ENCODE measurements around the gene NRF1.

Gene NRF1

DNA sequence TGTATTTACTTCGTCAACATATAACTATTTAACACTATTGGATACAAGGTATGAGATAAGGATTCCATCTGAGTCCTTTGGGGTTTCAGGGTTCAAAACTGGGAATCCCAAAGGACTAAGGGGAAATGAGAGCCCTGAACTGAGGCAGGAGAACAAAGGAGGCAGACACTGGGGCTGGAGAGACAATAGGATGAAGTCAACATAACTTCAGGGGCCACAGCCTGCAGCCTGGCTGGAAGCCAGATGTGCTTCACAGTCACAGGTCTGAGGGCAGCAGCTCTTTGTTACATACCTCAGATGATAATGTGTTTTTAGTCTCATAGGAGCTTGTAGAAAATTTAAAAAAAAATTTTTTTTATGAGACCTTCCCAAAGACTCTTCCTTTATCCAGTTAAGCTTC, 73.3 kb downstream of the NRF1 start:
- Histone ChIP-seq H3K4me1 (ENCODE audit: insufficient read depth, low read length) (peaks cover 3% of the 10 kb centered on the region), H3K9me3 (ENCODE audit: low read length) (no peaks in the 10 kb centered on the region), H3K4me3 (ENCODE audit: low read length) (no peak overlapping the region), H2AFZ (ENCODE audit: low read depth, low read length) (no peak overlapping the region), H3K27me3 (ENCODE audit: insufficient read depth, low read length) (no peaks in the 10 kb centered on the region), H3K36me3 (ENCODE audit: insufficient read depth, low read length) (peaks cover 5% of the 10 kb centered on the region)

- H3K36me3 ChIP-seq (ENCODE audit: insufficient read depth, low read length): peaks cover 10% of the 10 kb centered on the region
- no peak overlapping the region for H2AFZ ChIP-seq (ENCODE audit: low read depth, low read length)
- H3K27me3 ChIP-seq (ENCODE audit: insufficient read depth, low read length): no peaks in the 10 kb centered on the region
- no peak overlapping the region for H3K4me3 ChIP-seq (ENCODE audit: low read length)
- H3K9me3 ChIP-seq (ENCODE audit: low read length): no peaks in the 10 kb centered on the region
- peaks cover 3% of the 10 kb centered on the region for H3K4me1 ChIP-seq (ENCODE audit: insufficient read depth, low read length)
Observed at GRCh38 chr7:129686063-129686462, 74.5 kb downstream of the NRF1 start.

DNA sequence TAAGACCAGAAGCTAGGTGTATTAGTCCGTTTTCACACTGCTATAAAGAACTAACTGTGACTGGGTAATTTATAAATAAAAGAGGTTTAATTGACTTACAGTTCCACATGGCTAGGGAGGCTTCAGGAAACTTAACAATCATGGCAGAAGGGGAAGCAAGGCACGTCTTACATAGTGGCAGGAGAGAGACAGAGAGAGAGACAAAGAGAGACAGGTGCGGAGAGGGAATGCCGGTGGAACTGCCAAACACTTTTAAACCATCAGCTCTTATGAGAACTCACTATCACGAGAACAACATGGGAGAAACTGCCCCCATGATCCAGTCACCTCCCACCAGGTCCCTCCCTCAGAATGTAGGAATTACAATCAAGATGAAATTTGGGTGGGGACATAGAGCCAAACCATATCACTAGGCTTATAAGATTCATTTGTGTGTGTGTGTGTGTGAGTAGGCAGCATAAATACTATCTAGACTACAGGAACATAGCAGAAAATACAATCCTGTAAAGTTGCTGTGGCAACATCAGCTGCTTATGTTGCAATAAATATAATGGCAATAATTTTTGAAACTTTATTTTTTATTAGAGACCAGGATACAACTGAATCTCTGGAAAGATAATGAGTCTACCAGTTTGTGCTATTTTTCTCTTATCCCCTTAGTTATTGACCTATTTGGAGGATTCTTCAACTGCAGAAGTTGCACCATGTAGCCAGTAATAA, 77.1 kb downstream of the NRF1 start:
- Histone ChIP-seq H2AFZ (ENCODE audit: low read depth, low read length) (no peak overlapping the region), H3K9me3 (ENCODE audit: low read length) (no peaks in the 10 kb centered on the region), H3K27me3 (ENCODE audit: insufficient read depth, low read length) (no peaks in the 10 kb centered on the region), H3K36me3 (ENCODE audit: insufficient read depth, low read length) (peaks cover 27% of the 10 kb centered on the region), H3K4me1 (ENCODE audit: insufficient read depth, low read length) (peaks cover 3% of the 10 kb centered on the region), H3K4me3 (ENCODE audit: low read length) (no peak overlapping the region)

- no peaks in the 10 kb centered on the region for H3K4me1 ChIP-seq (ENCODE audit: insufficient read depth, low read length)
- H3K27me3 ChIP-seq (ENCODE audit: insufficient read depth, low read length): no peaks in the 10 kb centered on the region
- no peak overlapping the region for H3K4me3 ChIP-seq (ENCODE audit: low read length)
- no peaks in the 10 kb centered on the region for H3K9me3 ChIP-seq (ENCODE audit: low read length)
- H3K36me3 ChIP-seq (ENCODE audit: insufficient read depth, low read length): peaks cover 37% of the 10 kb centered on the region
- no peak overlapping the region for H2AFZ ChIP-seq (ENCODE audit: low read depth, low read length)
Observed at GRCh38 chr7:129689995-129690581, 78.6 kb downstream of the NRF1 start.

DNA sequence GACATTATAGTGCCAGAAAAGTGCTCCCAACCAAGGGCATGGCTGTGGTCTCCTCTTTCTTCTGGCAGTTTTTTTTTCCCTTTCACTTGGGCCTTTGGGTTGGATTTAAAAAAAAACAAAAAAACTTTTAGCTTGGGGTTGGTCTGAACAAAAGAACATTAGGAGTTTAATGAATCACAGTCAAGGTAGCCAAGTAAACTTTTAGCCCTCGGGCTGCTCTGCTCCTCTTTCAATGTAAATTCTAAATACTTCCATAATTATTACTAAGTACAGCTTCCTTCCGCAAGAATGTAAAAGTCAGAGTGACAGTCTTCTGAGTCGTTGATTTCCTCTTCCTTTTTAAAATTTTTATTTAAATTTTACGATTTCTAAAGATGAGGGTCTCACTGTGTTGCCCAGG, 79.2 kb downstream of the NRF1 start:
- Histone ChIP-seq H3K9me3 (ENCODE audit: low read length) (no peaks in the 10 kb centered on the region), H3K4me3 (ENCODE audit: low read length) (no peak overlapping the region), H3K36me3 (ENCODE audit: insufficient read depth, low read length) (peaks cover 37% of the 10 kb centered on the region), H3K4me1 (ENCODE audit: insufficient read depth, low read length) (no peaks in the 10 kb centered on the region), H2AFZ (ENCODE audit: low read depth, low read length) (no peak overlapping the region), H3K27me3 (ENCODE audit: insufficient read depth, low read length) (no peaks in the 10 kb centered on the region)

DNA sequence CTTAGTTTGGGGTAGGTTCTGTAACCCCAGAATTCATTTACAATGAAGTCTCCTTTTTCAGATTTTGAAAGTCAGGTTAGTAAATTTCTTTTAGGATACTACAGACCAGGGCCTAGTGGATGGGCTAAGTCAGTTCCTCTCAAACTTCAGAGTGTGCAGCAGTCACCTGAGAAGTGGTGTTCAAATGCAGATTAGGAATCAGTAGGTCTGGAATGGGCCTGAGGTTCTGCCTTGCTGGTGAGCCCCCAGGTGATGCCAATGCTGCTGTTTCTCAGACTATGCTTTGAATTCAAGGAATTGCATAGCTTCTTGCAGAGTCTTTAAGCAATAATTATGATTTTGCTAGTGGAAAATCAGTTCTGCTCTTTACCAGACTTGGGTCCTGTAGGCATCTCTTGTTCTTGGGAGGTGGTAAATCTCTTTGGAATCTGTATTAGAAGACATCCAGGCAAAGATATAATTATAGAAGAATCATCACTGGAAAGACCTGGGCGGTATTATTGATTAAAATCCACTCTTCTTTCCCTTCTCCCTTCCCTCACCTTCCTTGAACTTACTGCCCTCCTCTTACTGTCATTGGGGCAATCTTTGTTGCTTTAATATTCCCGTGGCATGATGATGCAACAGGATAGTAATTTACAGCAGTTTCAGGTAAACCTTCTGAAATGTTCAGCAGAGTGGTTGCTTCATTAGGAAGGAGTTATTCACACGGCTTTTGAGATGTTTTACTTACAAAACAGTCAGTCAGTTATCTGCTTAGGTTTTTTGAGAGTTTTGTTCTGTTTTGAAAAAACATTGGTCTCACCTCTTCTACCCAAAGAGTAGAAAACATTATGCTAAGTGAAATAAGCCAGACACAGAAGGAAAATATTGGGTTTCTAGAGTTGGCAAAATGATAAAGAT, 87.2 kb downstream of the NRF1 start:
- no peaks in the 10 kb centered on the region for H3K9me3 ChIP-seq (ENCODE audit: low read length)
- H2AFZ ChIP-seq (ENCODE audit: low read depth, low read length): no peak overlapping the region
- no peaks in the 10 kb centered on the region for H3K4me1 ChIP-seq (ENCODE audit: insufficient read depth, low read length)
- H3K36me3 ChIP-seq (ENCODE audit: insufficient read depth, low read length): peaks cover 12% of the 10 kb centered on the region
- H3K4me3 ChIP-seq (ENCODE audit: low read length): no peak overlapping the region
- no peaks in the 10 kb centered on the region for H3K27me3 ChIP-seq (ENCODE audit: insufficient read depth, low read length)

GRCh38 chr7:129702316-129702715, 90.8 kb downstream of the NRF1 start:
- H3K4me1 ChIP-seq (ENCODE audit: insufficient read depth, low read length): no peaks in the 10 kb centered on the region
- H3K4me3 ChIP-seq (ENCODE audit: low read length): no peak overlapping the region
- H3K36me3 ChIP-seq (ENCODE audit: insufficient read depth, low read length): peaks cover 9% of the 10 kb centered on the region
- no peak overlapping the region for H2AFZ ChIP-seq (ENCODE audit: low read depth, low read length)
- H3K27me3 ChIP-seq (ENCODE audit: insufficient read depth, low read length): no peaks in the 10 kb centered on the region
- H3K9me3 ChIP-seq (ENCODE audit: low read length): no peaks in the 10 kb centered on the region

DNA sequence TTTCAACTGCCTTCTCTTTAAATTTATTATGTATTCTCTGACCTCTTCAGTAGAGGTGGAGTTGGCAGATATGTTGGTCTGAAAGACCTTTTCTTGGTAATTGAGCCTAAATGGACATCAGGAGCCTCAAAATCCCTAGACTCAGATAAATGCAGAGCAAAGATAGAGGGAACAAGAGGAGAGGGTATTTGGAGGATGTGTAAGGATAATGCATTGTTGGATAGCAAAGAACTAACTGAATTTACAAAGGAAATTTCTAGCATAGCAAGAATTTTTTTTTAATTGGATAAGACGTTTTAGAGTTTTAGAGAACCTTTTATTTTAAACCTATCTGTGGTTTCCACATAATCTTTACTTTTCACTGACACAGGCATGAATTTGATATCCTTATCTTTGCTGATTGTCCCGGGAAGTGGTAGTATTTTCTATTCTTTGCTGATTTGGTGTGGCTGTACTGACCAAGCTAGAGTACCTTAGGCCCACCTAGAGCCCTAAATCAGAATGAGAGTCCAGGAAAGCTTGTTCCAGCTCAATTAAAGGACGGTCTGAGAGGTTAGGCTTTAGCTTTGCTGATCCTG, 91.3 kb downstream of the NRF1 start:
- no peak overlapping the region for H2AFZ ChIP-seq (ENCODE audit: low read depth, low read length)
- H3K36me3 ChIP-seq (ENCODE audit: insufficient read depth, low read length): peaks cover 9% of the 10 kb centered on the region
- H3K27me3 ChIP-seq (ENCODE audit: insufficient read depth, low read length): no peaks in the 10 kb centered on the region
- peaks cover under 1% of the 10 kb centered on the region for H3K4me1 ChIP-seq (ENCODE audit: insufficient read depth, low read length)
- no peaks in the 10 kb centered on the region for H3K9me3 ChIP-seq (ENCODE audit: low read length)
- H3K4me3 ChIP-seq (ENCODE audit: low read length): no peak overlapping the region

DNA sequence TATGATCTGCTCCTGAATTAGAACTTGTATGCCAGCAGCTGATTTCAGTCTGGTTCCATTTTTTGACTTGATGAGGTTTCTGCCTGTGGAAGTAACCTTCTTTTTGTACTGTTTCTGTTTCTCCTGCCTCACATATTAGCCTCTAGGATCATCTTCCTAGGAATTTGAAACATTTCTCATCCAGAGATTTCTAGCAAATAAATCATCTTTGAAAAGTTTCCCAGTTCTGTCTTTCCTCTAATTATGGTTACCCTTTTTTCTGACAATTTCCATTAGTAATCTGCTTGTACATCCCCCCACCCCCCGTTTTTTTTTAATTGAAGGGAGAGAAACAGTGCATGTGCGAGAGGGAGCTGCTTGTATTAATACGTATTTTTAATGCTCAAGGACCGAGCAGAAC, 92.2 kb downstream of the NRF1 start:
- Histone ChIP-seq H3K4me1 (ENCODE audit: insufficient read depth, low read length) (peaks cover 3% of the 10 kb centered on the region), H3K36me3 (ENCODE audit: insufficient read depth, low read length) (peaks cover 9% of the 10 kb centered on the region), H3K9me3 (ENCODE audit: low read length) (no peaks in the 10 kb centered on the region), H3K27me3 (ENCODE audit: insufficient read depth, low read length) (no peaks in the 10 kb centered on the region), H3K4me3 (ENCODE audit: low read length) (no peak overlapping the region), H2AFZ (ENCODE audit: low read depth, low read length) (no peak overlapping the region)

- H3K27me3 ChIP-seq (ENCODE audit: insufficient read depth, low read length): no peaks in the 10 kb centered on the region
- no peak overlapping the region for H3K4me3 ChIP-seq (ENCODE audit: low read length)
- H3K4me1 ChIP-seq (ENCODE audit: insufficient read depth, low read length): peaks cover 3% of the 10 kb centered on the region
- H2AFZ ChIP-seq (ENCODE audit: low read depth, low read length): no peak overlapping the region
- H3K9me3 ChIP-seq (ENCODE audit: low read length): no peaks in the 10 kb centered on the region
- H3K36me3 ChIP-seq (ENCODE audit: insufficient read depth, low read length): peaks cover 36% of the 10 kb centered on the region
Observed at GRCh38 chr7:129707910-129708499, 96.5 kb downstream of the NRF1 start.

DNA sequence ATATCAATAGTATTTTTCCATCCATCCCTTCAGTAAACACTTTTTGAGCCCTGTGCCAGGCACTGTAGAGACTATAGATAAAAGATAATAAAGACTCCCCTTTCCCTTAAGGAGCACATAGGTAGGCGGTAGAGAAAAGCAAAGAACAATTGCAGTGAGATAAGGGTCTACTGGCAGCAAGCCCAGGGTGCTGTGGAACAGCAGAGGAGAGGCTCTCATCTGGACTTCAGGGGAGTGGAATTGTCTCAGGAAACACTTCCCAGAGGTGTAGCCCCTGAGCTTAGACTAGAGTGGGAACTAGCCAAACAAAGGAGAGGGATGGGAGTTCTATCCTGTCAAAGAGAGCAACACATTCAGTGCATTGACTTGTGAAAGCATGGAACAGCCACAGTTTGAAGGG, 102.0 kb downstream of the NRF1 start:
- Histone ChIP-seq H2AFZ (ENCODE audit: low read depth, low read length) (no peak overlapping the region), H3K9me3 (ENCODE audit: low read length) (no peaks in the 10 kb centered on the region), H3K36me3 (ENCODE audit: insufficient read depth, low read length) (peaks cover 62% of the 10 kb centered on the region), H3K4me3 (ENCODE audit: low read length) (no peak overlapping the region), H3K4me1 (ENCODE audit: insufficient read depth, low read length) (no peaks in the 10 kb centered on the region), H3K27me3 (ENCODE audit: insufficient read depth, low read length) (no peaks in the 10 kb centered on the region)

DNA sequence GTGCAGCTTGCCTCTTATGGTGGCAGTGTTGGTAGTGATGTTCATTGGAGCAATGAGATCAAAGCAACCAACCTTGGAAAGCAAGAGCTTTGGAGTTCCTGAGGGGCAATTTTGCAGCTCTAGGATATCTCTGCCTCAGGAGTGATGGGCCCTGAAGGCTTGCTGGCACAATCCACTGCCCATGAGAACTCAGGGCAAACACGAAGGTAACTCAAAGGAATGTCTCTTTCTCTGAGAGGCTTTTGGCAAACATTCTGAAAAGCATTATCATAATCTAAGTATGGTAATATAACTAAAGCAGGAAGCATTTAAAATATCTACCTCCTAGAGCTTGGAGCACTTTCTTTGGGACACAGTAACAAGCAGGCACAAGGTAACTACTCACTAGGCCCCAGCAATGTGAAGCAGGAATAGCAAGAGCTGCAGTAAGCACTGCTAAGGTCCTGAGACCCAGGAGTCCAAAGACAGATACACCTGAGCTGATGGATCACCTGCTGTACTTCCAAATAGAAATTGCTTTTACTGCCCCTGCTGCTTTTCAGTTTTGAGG, 103.1 kb downstream of the NRF1 start:
- H3K9me3 ChIP-seq (ENCODE audit: low read length): no peaks in the 10 kb centered on the region
- H3K27me3 ChIP-seq (ENCODE audit: insufficient read depth, low read length): no peaks in the 10 kb centered on the region
- no peak overlapping the region for H2AFZ ChIP-seq (ENCODE audit: low read depth, low read length)
- H3K4me3 ChIP-seq (ENCODE audit: low read length): no peak overlapping the region
- no peaks in the 10 kb centered on the region for H3K4me1 ChIP-seq (ENCODE audit: insufficient read depth, low read length)
- peaks cover 65% of the 10 kb centered on the region for H3K36me3 ChIP-seq (ENCODE audit: insufficient read depth, low read length)

Data from neuron (in vitro differentiated cells).